PFSK-1 (cell line): ENCODE measurements around the gene ZNF837.

Experiments
- FOXP2 ChIP-seq: optimal IDR thresholded peaks from 2 replicates; pipeline ENCODE3; 2011; ENCODE audit warnings: borderline replicate concordance, control low read depth, inconsistent platforms; ENCODE audit not compliant: insufficient read depth; ENCODE audit errors: extremely low read length, extremely low read depth
- POLR2AphosphoS5 ChIP-seq: IDR thresholded peaks from 2 replicates; pipeline ENCODE4 v1.6.1; 2012; ENCODE audit warnings: low read depth, mild to moderate bottlenecking, control low read depth, low read length, moderate library complexity
- SIN3A ChIP-seq: IDR thresholded peaks from 2 replicates; pipeline ENCODE4 v1.6.1; 2012; ENCODE audit warnings: mild to moderate bottlenecking, low read length, moderate library complexity, borderline replicate concordance; ENCODE audit not compliant: insufficient read depth
- TAF1 ChIP-seq: IDR thresholded peaks from 2 replicates; pipeline ENCODE4 v1.6.1; 2012; ENCODE audit warnings: low read length, control low read depth, borderline replicate concordance; ENCODE audit not compliant: insufficient read depth
- TF ChIP-seq, protein P1 (sequence below), 2 experiments: IDR thresholded peaks; 2 replicates each; pipeline versions ENCODE4 v1.6.1 to v1.8.0; 2011 to 2012; ENCODE audit warnings: low read depth in 2 of 2, low read length in 2 of 2, control low read depth in 1 of 2, inconsistent platforms in 1 of 2, mild to moderate bottlenecking in 1 of 2, moderate library complexity in 1 of 2; ENCODE audit not compliant: insufficient read depth in 1 of 2

The ZNF837 gene

DNA sequence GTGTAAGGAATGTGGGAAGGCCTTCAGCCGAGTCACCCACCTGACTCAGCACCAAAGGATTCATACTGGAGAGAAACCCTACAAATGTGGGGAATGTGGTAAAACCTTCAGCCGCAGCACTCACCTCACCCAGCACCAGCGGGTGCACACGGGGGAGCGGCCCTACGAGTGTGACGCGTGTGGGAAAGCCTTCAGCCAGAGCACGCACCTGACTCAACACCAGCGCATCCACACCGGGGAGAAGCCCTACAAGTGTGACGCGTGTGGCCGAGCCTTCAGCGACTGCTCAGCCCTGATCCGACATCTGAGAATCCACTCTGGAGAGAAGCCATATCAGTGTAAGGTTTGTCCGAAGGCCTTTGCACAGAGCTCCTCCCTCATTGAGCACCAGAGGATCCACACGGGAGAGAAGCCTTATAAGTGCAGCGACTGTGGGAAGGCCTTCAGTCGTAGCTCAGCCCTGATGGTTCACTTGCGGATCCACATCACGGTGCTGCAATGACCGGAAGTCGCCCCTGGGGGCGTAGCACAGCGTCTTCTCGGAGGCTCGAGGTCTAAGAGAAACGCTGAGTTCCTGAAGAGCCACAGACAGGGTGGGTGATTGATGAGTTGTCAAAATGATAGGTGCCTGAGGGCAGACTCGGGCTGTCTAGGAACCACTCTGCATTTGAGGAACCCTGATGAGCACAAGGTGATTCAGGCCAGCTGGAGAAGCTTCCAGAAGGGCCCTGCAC, 41.8 kb downstream of the ZNF837 start:
- TF ChIP-seq, protein P1, sequence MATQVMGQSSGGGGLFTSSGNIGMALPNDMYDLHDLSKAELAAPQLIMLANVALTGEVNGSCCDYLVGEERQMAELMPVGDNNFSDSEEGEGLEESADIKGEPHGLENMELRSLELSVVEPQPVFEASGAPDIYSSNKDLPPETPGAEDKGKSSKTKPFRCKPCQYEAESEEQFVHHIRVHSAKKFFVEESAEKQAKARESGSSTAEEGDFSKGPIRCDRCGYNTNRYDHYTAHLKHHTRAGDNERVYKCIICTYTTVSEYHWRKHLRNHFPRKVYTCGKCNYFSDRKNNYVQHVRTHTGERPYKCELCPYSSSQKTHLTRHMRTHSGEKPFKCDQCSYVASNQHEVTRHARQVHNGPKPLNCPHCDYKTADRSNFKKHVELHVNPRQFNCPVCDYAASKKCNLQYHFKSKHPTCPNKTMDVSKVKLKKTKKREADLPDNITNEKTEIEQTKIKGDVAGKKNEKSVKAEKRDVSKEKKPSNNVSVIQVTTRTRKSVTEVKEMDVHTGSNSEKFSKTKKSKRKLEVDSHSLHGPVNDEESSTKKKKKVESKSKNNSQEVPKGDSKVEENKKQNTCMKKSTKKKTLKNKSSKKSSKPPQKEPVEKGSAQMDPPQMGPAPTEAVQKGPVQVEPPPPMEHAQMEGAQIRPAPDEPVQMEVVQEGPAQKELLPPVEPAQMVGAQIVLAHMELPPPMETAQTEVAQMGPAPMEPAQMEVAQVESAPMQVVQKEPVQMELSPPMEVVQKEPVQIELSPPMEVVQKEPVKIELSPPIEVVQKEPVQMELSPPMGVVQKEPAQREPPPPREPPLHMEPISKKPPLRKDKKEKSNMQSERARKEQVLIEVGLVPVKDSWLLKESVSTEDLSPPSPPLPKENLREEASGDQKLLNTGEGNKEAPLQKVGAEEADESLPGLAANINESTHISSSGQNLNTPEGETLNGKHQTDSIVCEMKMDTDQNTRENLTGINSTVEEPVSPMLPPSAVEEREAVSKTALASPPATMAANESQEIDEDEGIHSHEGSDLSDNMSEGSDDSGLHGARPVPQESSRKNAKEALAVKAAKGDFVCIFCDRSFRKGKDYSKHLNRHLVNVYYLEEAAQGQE (IDR thresholded peaks at IDR 0.05; ENCODE audit: insufficient read depth in 1 of 2, low read depth in 2 of 2, low read length in 2 of 2) = no peak
- TF ChIP-seq FOXP2 = no peak
- TF ChIP-seq POLR2AphosphoS5 = no peak
- no peak for TF ChIP-seq TAF1
- TF ChIP-seq SIN3A = no peak

DNA sequence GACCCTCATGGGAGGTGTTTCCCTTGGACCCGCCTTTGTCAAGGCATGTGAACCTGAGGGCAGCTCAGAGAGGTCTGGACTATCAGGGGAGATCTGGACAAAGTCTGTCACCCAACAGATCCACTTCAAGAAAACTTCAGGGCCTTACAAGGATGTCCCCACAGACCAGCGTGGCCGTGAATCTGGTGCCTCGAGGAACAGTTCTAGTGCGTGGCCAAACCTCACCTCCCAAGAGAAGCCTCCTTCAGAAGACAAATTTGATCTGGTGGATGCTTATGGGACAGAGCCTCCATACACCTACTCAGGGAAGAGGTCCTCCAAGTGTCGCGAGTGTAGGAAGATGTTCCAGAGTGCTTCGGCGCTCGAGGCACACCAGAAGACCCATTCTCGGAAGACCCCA, 42.5 kb downstream of the ZNF837 start:
- TF ChIP-seq TAF1 (no peak), SIN3A (no peak), FOXP2 (no peak), POLR2AphosphoS5 (no peak)
- TF ChIP-seq, protein P1 (IDR thresholded peaks at IDR 0.05; ENCODE audit: insufficient read depth in 1 of 2, low read depth in 2 of 2, low read length in 2 of 2) = no peak

DNA sequence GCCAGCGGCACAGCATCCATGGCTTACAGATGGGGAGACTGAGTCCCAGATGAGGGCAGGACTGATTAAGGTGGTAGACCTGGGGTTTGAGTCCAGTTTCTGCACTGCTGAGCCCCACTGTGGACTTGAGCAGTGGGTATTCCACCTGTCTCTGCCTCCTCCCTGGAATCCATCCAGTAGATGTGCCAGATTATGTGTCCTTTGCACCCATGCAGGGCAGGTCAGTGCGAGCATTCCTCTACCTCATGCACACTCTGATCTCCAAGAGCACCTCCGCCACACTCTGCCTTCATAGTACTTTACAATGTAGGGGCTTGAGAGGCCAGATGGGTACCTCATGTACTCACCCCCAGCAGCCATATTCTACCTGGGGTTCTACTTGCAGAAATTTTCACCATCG, 44.0 kb downstream of the ZNF837 start:
- TF ChIP-seq FOXP2 = no peak
- TF ChIP-seq POLR2AphosphoS5 = no peak
- no peak for TF ChIP-seq TAF1

- TF ChIP-seq FOXP2 = no peak
- no peak for TF ChIP-seq TAF1
- TF ChIP-seq, protein P1 (IDR thresholded peaks at IDR 0.05; ENCODE audit: insufficient read depth in 1 of 2, low read depth in 2 of 2, low read length in 2 of 2) = no peak
- no peak for TF ChIP-seq SIN3A
- no peak for TF ChIP-seq POLR2AphosphoS5
Observed at GRCh38 chr19:58336216-58336615, 44.6 kb downstream of the ZNF837 start.

GRCh38 chr19:58335630-58336029, 45.2 kb downstream of the ZNF837 start:
- TF ChIP-seq SIN3A (no peak), FOXP2 (no peak)
- TF ChIP-seq, protein P1 (IDR thresholded peaks at IDR 0.05; ENCODE audit: insufficient read depth in 1 of 2, low read depth in 2 of 2, low read length in 2 of 2) = no peak
